ENCODE results near the gene PITPNM3.
"Not testable (repeated sequence)": the region's sequence is repeated elsewhere in the genome, so short reads cannot be mapped to it uniquely, and the experiment has no call there.

The PITPNM3 gene

GRCh38 chr17:6574687-6575595, 18.6 kb upstream of the PITPNM3 start:
- no peak for DNase-seq

GRCh38 chr17:6573982-6574686, 17.8 kb upstream of the PITPNM3 start:
- DNase-seq, result no peak

- DNase-seq, result not testable (repeated sequence)
Observed at GRCh38 chr17:6573495-6573894, 17.1 kb upstream of the PITPNM3 start.

- DNase-seq, result no peak
Observed at GRCh38 chr17:6572972-6573370, 16.6 kb upstream of the PITPNM3 start.

GRCh38 chr17:6571452-6571781, 15.1 kb upstream of the PITPNM3 start:
- DNase-seq, result no peak

- no peak for DNase-seq
Observed at GRCh38 chr17:6570731-6571451, 14.5 kb upstream of the PITPNM3 start.

GRCh38 chr17:6569370-6570285, 13.3 kb upstream of the PITPNM3 start:
- DNase-seq, result no peak

GRCh38 chr17:6568184-6568758, 11.9 kb upstream of the PITPNM3 start:
- no peak for DNase-seq

GRCh38 chr17:6567528-6568183, 11.3 kb upstream of the PITPNM3 start:
- no peak for DNase-seq

- no peak for DNase-seq
Observed at GRCh38 chr17:6561446-6561845, 5.1 kb upstream of the PITPNM3 start.

GRCh38 chr17:6560496-6560895, 4.1 kb upstream of the PITPNM3 start:
- no peak for DNase-seq

GRCh38 chr17:6559753-6560215, 3.4 kb upstream of the PITPNM3 start:
- no peak for DNase-seq

- no peak for DNase-seq
Observed at GRCh38 chr17:6558932-6559752, 2.8 kb upstream of the PITPNM3 start.

GRCh38 chr17:6558276-6558675, 1.9 kb upstream of the PITPNM3 start:
- DNase-seq, result no peak

- no peak for DNase-seq
Observed at GRCh38 chr17:6557040-6557438, 684 bp upstream of the PITPNM3 start.

GRCh38 chr17:6555331-6556120, 829 bp downstream of the PITPNM3 start:
- peak; percentile 16 for DNase-seq

- DNase-seq, result no peak
Observed at GRCh38 chr17:6554871-6555330, 1.5 kb downstream of the PITPNM3 start.

GRCh38 chr17:6554342-6554741, 2.0 kb downstream of the PITPNM3 start:
- DNase-seq, result no peak

GRCh38 chr17:6551869-6552531, 4.4 kb downstream of the PITPNM3 start:
- no peak for DNase-seq

All from T1000 (cell line).